Measurements from ENCODE around the gene SSU72.
"Not testable (repeated sequence)": the region's sequence is repeated elsewhere in the genome, so short reads cannot be mapped to it uniquely, and the experiment has no call there.

GRCh38 chr1:1516923-1517322, 57.7 kb downstream of the SSU72 start:
- TF ChIP-seq CTCF (conservative IDR thresholded peaks at IDR 0.05); EZH2 (IDR thresholded peaks at IDR 0.05; ENCODE audit: low read depth): not testable (repeated sequence)
